ENCODE measurements around the gene OR52L1. TPM values are rescaled to one million over a fixed set of nuclear protein-coding genes. Genes with fewer than 3 reads are reported as not detected.

The OR52L1 gene
- total RNA-seq, 2 donors from 2014 or later: not detected

- Histone ChIP-seq H3K27ac (no peak overlapping the region), H3K36me3 (no peaks in the 10 kb centered on the region), H3K9ac (ENCODE audit: low read depth in 2 of 2, low read length in 2 of 2) (no peak overlapping the region), H3K4me3 (no peak overlapping the region), H3K9me3 (no peaks in the 10 kb centered on the region), H3K4me1 (no peaks in the 10 kb centered on the region), H3K27me3 (no peaks in the 10 kb centered on the region)
- intact Hi-C loops (cut with DNase I): no loop called here
- no peak for TF ChIP-seq CTCF (IDR thresholded peaks at IDR 0.05)
- no peak for DNase-seq
These were observed 8.0 kb upstream of the OR52L1 start for GRCh38 chr11:5994791-5995190.

GRCh38 chr11:5992604-5993251 lies 5.9 kb upstream of the OR52L1 start:
- TF ChIP-seq CTCF (IDR thresholded peaks at IDR 0.05): peak; percentile 39
- no peaks in the 10 kb centered on the region for H3K27me3 ChIP-seq
- no peak for DNase-seq
- no peak overlapping the region for H3K4me3 ChIP-seq
- H3K27ac ChIP-seq: no peak overlapping the region
- intact Hi-C loops (cut with DNase I): no loop called here
- H3K36me3 ChIP-seq: no peaks in the 10 kb centered on the region
- H3K9ac ChIP-seq (ENCODE audit: low read depth in 2 of 2, low read length in 2 of 2): no peak overlapping the region
- no peaks in the 10 kb centered on the region for H3K9me3 ChIP-seq
- no peaks in the 10 kb centered on the region for H3K4me1 ChIP-seq

- Histone ChIP-seq H3K9me3 (no peaks in the 10 kb centered on the region), H3K27ac (no peak overlapping the region), H3K4me1 (no peaks in the 10 kb centered on the region), H3K36me3 (no peaks in the 10 kb centered on the region), H3K9ac (ENCODE audit: low read depth in 2 of 2, low read length in 2 of 2) (no peak overlapping the region), H3K4me3 (no peak overlapping the region), H3K27me3 (no peaks in the 10 kb centered on the region)
- intact Hi-C loops (cut with DNase I): no loop called here
- no peak for DNase-seq
- no peak for TF ChIP-seq CTCF (IDR thresholded peaks at IDR 0.05)
These were observed 5.4 kb upstream of the OR52L1 start for GRCh38 chr11:5992150-5992549.

GRCh38 chr11:5989203-5989602 lies 2.4 kb upstream of the OR52L1 start:
- no peak overlapping the region for H3K27ac ChIP-seq
- no peak for DNase-seq
- no peaks in the 10 kb centered on the region for H3K9me3 ChIP-seq
- no peaks in the 10 kb centered on the region for H3K4me1 ChIP-seq
- no peak overlapping the region for H3K9ac ChIP-seq (ENCODE audit: low read depth in 2 of 2, low read length in 2 of 2)
- no peaks in the 10 kb centered on the region for H3K27me3 ChIP-seq
- H3K4me3 ChIP-seq: no peak overlapping the region
- no peak for TF ChIP-seq CTCF (IDR thresholded peaks at IDR 0.05)
- no peaks in the 10 kb centered on the region for H3K36me3 ChIP-seq
- intact Hi-C loops (cut with DNase I): no loop called here

GRCh38 chr11:5983443-5983842 lies 3.3 kb downstream of the OR52L1 start:
- no peak overlapping the region for H3K9ac ChIP-seq (ENCODE audit: low read depth in 2 of 2, low read length in 2 of 2)

More at GRCh38 chr11:5983443-5983842, 3.3 kb downstream of the OR52L1 start:
- no peaks in the 10 kb centered on the region for H3K4me1 ChIP-seq
- no peaks in the 10 kb centered on the region for H3K27me3 ChIP-seq
- no peaks in the 10 kb centered on the region for H3K9me3 ChIP-seq
- no peak for TF ChIP-seq CTCF (IDR thresholded peaks at IDR 0.05)
- H3K36me3 ChIP-seq: no peaks in the 10 kb centered on the region
- H3K27ac ChIP-seq: no peak overlapping the region
- intact Hi-C loops (cut with DNase I): no loop called here
- no peak for DNase-seq
- H3K4me3 ChIP-seq: no peak overlapping the region
